Suprapubic skin (tissue), 4 donors: ENCODE measurements around the gene FIGNL1.

Experiments used
- EP300 ChIP-seq: sonication (generic); formaldehyde crosslinking; IDR thresholded peaks from one replicate; pipeline ENCODE4 v1.6.1; 2017; ENCODE audit warnings: antibody characterized with exemption
- POLR2A ChIP-seq, 2 donors: fragments of 450-650 bp; IDR thresholded peaks; one replicate each; pipeline ENCODE4 v1.6.1; 2017; ENCODE audit warnings: antibody characterized with exemption in 2 of 2, mild to moderate bottlenecking in 2 of 2, moderate library complexity in 2 of 2
- POLR2AphosphoS5 ChIP-seq, 3 donors: sonication (generic); formaldehyde crosslinking; IDR thresholded peaks; one replicate each; pipeline ENCODE4 v1.6.1; 2017; ENCODE audit warnings: antibody characterized with exemption in 3 of 3
- TF ChIP-seq, protein P1 (sequence below), 2 donors: fragments of 200-600 bp in 1 of 2; fragments of 450-650 bp in 1 of 2; sonication (generic) in 1 of 2; IDR thresholded peaks; one replicate each; pipeline ENCODE4 v1.5.1; 2016 to 2019; ENCODE audit warnings: antibody characterized with exemption in 2 of 2, mild to moderate bottlenecking in 1 of 2, moderate library complexity in 1 of 2

- TF ChIP-seq, protein P1, sequence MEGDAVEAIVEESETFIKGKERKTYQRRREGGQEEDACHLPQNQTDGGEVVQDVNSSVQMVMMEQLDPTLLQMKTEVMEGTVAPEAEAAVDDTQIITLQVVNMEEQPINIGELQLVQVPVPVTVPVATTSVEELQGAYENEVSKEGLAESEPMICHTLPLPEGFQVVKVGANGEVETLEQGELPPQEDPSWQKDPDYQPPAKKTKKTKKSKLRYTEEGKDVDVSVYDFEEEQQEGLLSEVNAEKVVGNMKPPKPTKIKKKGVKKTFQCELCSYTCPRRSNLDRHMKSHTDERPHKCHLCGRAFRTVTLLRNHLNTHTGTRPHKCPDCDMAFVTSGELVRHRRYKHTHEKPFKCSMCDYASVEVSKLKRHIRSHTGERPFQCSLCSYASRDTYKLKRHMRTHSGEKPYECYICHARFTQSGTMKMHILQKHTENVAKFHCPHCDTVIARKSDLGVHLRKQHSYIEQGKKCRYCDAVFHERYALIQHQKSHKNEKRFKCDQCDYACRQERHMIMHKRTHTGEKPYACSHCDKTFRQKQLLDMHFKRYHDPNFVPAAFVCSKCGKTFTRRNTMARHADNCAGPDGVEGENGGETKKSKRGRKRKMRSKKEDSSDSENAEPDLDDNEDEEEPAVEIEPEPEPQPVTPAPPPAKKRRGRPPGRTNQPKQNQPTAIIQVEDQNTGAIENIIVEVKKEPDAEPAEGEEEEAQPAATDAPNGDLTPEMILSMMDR (IDR thresholded peaks at IDR 0.05) = no peak
- no peak for TF ChIP-seq POLR2AphosphoS5 (IDR thresholded peaks at IDR 0.05)
- no peak for TF ChIP-seq EP300
- TF ChIP-seq POLR2A (IDR thresholded peaks at IDR 0.05) = no peak
These were observed 31.4 kb downstream of the FIGNL1 start for GRCh38 chr7:50418526-50419290.
